Measurements from ENCODE around the gene SIRT6.
"Not testable (repeated sequence)": the region's sequence is repeated elsewhere in the genome, so short reads cannot be mapped to it uniquely, and the experiment has no call there.

Gene SIRT6

GRCh38 chr19:4182084-4182810 is at the start of gene SIRT6, which contains the start of gene ANKRD24:
Gene SIRT6 (minus strand): TSS chr19:4182563. CDS start chr19:4182539, 24 bp downstream.
Gene ANKRD24 (plus strand): TSS chr19:4182689. CDS start chr19:4186426, 3,737 bp downstream.
- peak; percentile 96 for DNase-seq

- not testable (repeated sequence) for DNase-seq
Observed at GRCh38 chr19:4232139-4232538, 49.8 kb upstream of the SIRT6 start.

GRCh38 chr19:4231521-4231920 is 49.2 kb upstream of the SIRT6 start:
- DNase-seq = not testable (repeated sequence)

GRCh38 chr19:4230237-4230636 is 47.9 kb upstream of the SIRT6 start:
- not testable (repeated sequence) for DNase-seq

GRCh38 chr19:4229179-4229931 is 47.0 kb upstream of the SIRT6 start, which contains the start of gene EBI3:
Gene EBI3 (plus strand): TSS chr19:4229523. CDS start chr19:4229551, 28 bp downstream.
- DNase-seq = peak; percentile 57

GRCh38 chr19:4228765-4229178 is 46.4 kb upstream of the SIRT6 start:
- DNase-seq = no peak

GRCh38 chr19:4227771-4228170 is 45.4 kb upstream of the SIRT6 start:
- DNase-seq = no peak

- DNase-seq = no peak
Observed at GRCh38 chr19:4225885-4226284, 43.5 kb upstream of the SIRT6 start.

GRCh38 chr19:4224470-4224869 is 42.1 kb upstream of the SIRT6 start:
- DNase-seq = no peak

- no peak for DNase-seq
Observed at GRCh38 chr19:4220188-4220587, 37.8 kb upstream of the SIRT6 start.

GRCh38 chr19:4218523-4218922 is 36.2 kb upstream of the SIRT6 start:
- not testable (repeated sequence) for DNase-seq

GRCh38 chr19:4217429-4218264 is 35.3 kb upstream of the SIRT6 start:
- no peak for DNase-seq

GRCh38 chr19:4216846-4217245 is 34.5 kb upstream of the SIRT6 start:
- DNase-seq = no peak

GRCh38 chr19:4215807-4216206 is 33.4 kb upstream of the SIRT6 start:
- DNase-seq = no peak

GRCh38 chr19:4213116-4213515 is 30.8 kb upstream of the SIRT6 start:
- DNase-seq = no peak

GRCh38 chr19:4210166-4210731 is 27.9 kb upstream of the SIRT6 start:
- DNase-seq = no peak

- no peak for DNase-seq
Observed at GRCh38 chr19:4208385-4209094, 26.2 kb upstream of the SIRT6 start.

- DNase-seq = no peak
Observed at GRCh38 chr19:4206818-4207484, 24.6 kb upstream of the SIRT6 start.

- DNase-seq = no peak
Observed at GRCh38 chr19:4201798-4202197, 19.4 kb upstream of the SIRT6 start.

- no peak for DNase-seq
Observed at GRCh38 chr19:4200940-4201542, 18.7 kb upstream of the SIRT6 start.

- DNase-seq = no peak
Observed at GRCh38 chr19:4199699-4200293, 17.4 kb upstream of the SIRT6 start.
